ENCODE data around the gene ZNF385C.

- TF ChIP-seq CTCF (conservative IDR thresholded peaks at IDR 0.05) (no peak), ZFX (IDR thresholded peaks at IDR 0.05) (no peak)
Measured at GRCh38 chr17:41998497-41998896, 99.8 kb downstream of the ZNF385C start.
